ENCODE results near the gene WLS. TPM values are rescaled to one million over a fixed set of nuclear protein-coding genes. Genes with fewer than 3 reads are reported as not detected.
"Not testable (repeated sequence)": the region's sequence is repeated elsewhere in the genome, so short reads cannot be mapped to it uniquely, and the experiment has no call there.

Gene WLS
- total RNA-seq, 2 donors from 2014 or later: 0.85 TPM; not detected in 1

GRCh38 chr1:68180441-68181164 is 51.7 kb downstream of the WLS start:
- H3K4me3 Mint-ChIP-seq: no peak overlapping the region

GRCh38 chr1:68178821-68179490 is 53.4 kb downstream of the WLS start:
- ATAC-seq (no peak), DNase-seq (no peak)
- no peaks in the 10 kb centered on the region for H3K27me3 Mint-ChIP-seq
- no peak overlapping the region for H3K27ac Mint-ChIP-seq
- no peak overlapping the region for H3K4me3 Mint-ChIP-seq
- H3K36me3 Mint-ChIP-seq (ENCODE audit: low read depth): no peaks in the 10 kb centered on the region
- H3K9me3 ChIP-seq (ENCODE audit: control insufficient read depth, low read length, poor library complexity, severe bottlenecking): no peaks in the 10 kb centered on the region
- no peaks in the 10 kb centered on the region for H3K4me1 Mint-ChIP-seq

More at GRCh38 chr1:68180441-68181164, 51.7 kb downstream of the WLS start:
- no peaks in the 10 kb centered on the region for H3K36me3 Mint-ChIP-seq (ENCODE audit: low read depth)
- no peaks in the 10 kb centered on the region for H3K4me1 Mint-ChIP-seq
- no peak for DNase-seq
- no peaks in the 10 kb centered on the region for H3K9me3 ChIP-seq (ENCODE audit: control insufficient read depth, low read length, poor library complexity, severe bottlenecking)
- peaks cover 9% of the 10 kb centered on the region for H3K27me3 Mint-ChIP-seq
- no peak overlapping the region for H3K27ac Mint-ChIP-seq
- no peak for ATAC-seq

- Mint-ChIP-seq H3K27me3 (no peaks in the 10 kb centered on the region), H3K36me3 (ENCODE audit: low read depth) (no peaks in the 10 kb centered on the region), H3K4me3 (no peak overlapping the region)
Measured at GRCh38 chr1:68175621-68176398, 56.5 kb downstream of the WLS start.

GRCh38 chr1:68174738-68175113 is 57.6 kb downstream of the WLS start:
- Mint-ChIP-seq H3K4me3 (no peak overlapping the region), H3K27me3 (no peaks in the 10 kb centered on the region), H3K4me1 (no peaks in the 10 kb centered on the region), H3K27ac (no peak overlapping the region), H3K36me3 (ENCODE audit: low read depth) (no peaks in the 10 kb centered on the region)
- no peak for DNase-seq
- H3K9me3 ChIP-seq (ENCODE audit: control insufficient read depth, low read length, poor library complexity, severe bottlenecking): peaks cover 4% of the 10 kb centered on the region
- ATAC-seq: no peak

More at GRCh38 chr1:68175621-68176398, 56.5 kb downstream of the WLS start:
- no peaks in the 10 kb centered on the region for H3K4me1 Mint-ChIP-seq
- DNase-seq: no peak
- no peak overlapping the region for H3K27ac Mint-ChIP-seq
- peaks cover under 1% of the 10 kb centered on the region for H3K9me3 ChIP-seq (ENCODE audit: control insufficient read depth, low read length, poor library complexity, severe bottlenecking)
- no peak for ATAC-seq

- H3K4me1 Mint-ChIP-seq: no peaks in the 10 kb centered on the region
- no peak for ATAC-seq
- H3K9me3 ChIP-seq (ENCODE audit: control insufficient read depth, low read length, poor library complexity, severe bottlenecking): peaks cover 4% of the 10 kb centered on the region
- DNase-seq: no peak
- no peaks in the 10 kb centered on the region for H3K36me3 Mint-ChIP-seq (ENCODE audit: low read depth)
- H3K27ac Mint-ChIP-seq: no peak overlapping the region
- H3K27me3 Mint-ChIP-seq: no peaks in the 10 kb centered on the region
- no peak overlapping the region for H3K4me3 Mint-ChIP-seq
Measured at GRCh38 chr1:68173936-68174737, 58.2 kb downstream of the WLS start.

GRCh38 chr1:68173283-68173935 is 58.9 kb downstream of the WLS start:
- DNase-seq: no peak
- H3K27me3 Mint-ChIP-seq: no peaks in the 10 kb centered on the region
- H3K9me3 ChIP-seq (ENCODE audit: control insufficient read depth, low read length, poor library complexity, severe bottlenecking): peaks cover 4% of the 10 kb centered on the region
- no peak overlapping the region for H3K4me3 Mint-ChIP-seq
- H3K36me3 Mint-ChIP-seq (ENCODE audit: low read depth): no peaks in the 10 kb centered on the region
- H3K4me1 Mint-ChIP-seq: no peaks in the 10 kb centered on the region
- no peak for ATAC-seq
- H3K27ac Mint-ChIP-seq: no peak overlapping the region

- not testable (repeated sequence) for H3K9me3 ChIP-seq (ENCODE audit: control insufficient read depth, low read length, poor library complexity, severe bottlenecking); H3K27me3 Mint-ChIP-seq; H3K4me1 Mint-ChIP-seq; H3K27ac Mint-ChIP-seq; H3K4me3 Mint-ChIP-seq; DNase-seq; H3K36me3 Mint-ChIP-seq (ENCODE audit: low read depth); ATAC-seq
Measured at GRCh38 chr1:68171795-68172194, 60.5 kb downstream of the WLS start.

GRCh38 chr1:68168545-68169171 is 63.7 kb downstream of the WLS start:
- no peaks in the 10 kb centered on the region for H3K36me3 Mint-ChIP-seq (ENCODE audit: low read depth)

GRCh38 chr1:68167211-68167610 is 65.1 kb downstream of the WLS start:
- no peak for DNase-seq
- Mint-ChIP-seq H3K27me3 (no peaks in the 10 kb centered on the region), H3K36me3 (ENCODE audit: low read depth) (no peaks in the 10 kb centered on the region), H3K4me1 (no peaks in the 10 kb centered on the region), H3K27ac (no peak overlapping the region), H3K4me3 (no peak overlapping the region)
- ATAC-seq: no peak
- H3K9me3 ChIP-seq (ENCODE audit: control insufficient read depth, low read length, poor library complexity, severe bottlenecking): peaks cover 4% of the 10 kb centered on the region

More at GRCh38 chr1:68168545-68169171, 63.7 kb downstream of the WLS start:
- H3K9me3 ChIP-seq (ENCODE audit: control insufficient read depth, low read length, poor library complexity, severe bottlenecking): peaks cover 4% of the 10 kb centered on the region
- Mint-ChIP-seq H3K4me1 (no peaks in the 10 kb centered on the region), H3K27me3 (no peaks in the 10 kb centered on the region), H3K27ac (no peak overlapping the region), H3K4me3 (no peak overlapping the region)
- no peak for ATAC-seq
- DNase-seq: no peak

GRCh38 chr1:68166348-68166747 is 66.0 kb downstream of the WLS start:
- ATAC-seq: no peak
- no peaks in the 10 kb centered on the region for H3K36me3 Mint-ChIP-seq (ENCODE audit: low read depth)
- no peaks in the 10 kb centered on the region for H3K27me3 Mint-ChIP-seq

GRCh38 chr1:68165665-68166064 is 66.7 kb downstream of the WLS start:
- no peaks in the 10 kb centered on the region for H3K27me3 Mint-ChIP-seq
- no peak for ATAC-seq
- no peak overlapping the region for H3K27ac Mint-ChIP-seq
- peaks cover 2% of the 10 kb centered on the region for H3K9me3 ChIP-seq (ENCODE audit: control insufficient read depth, low read length, poor library complexity, severe bottlenecking)
- H3K4me3 Mint-ChIP-seq: no peak overlapping the region
- DNase-seq: no peak
- H3K36me3 Mint-ChIP-seq (ENCODE audit: low read depth): no peaks in the 10 kb centered on the region
- H3K4me1 Mint-ChIP-seq: no peaks in the 10 kb centered on the region

More at GRCh38 chr1:68166348-68166747, 66.0 kb downstream of the WLS start:
- no peak for DNase-seq
- peaks cover 4% of the 10 kb centered on the region for H3K9me3 ChIP-seq (ENCODE audit: control insufficient read depth, low read length, poor library complexity, severe bottlenecking)
- Mint-ChIP-seq H3K4me3 (no peak overlapping the region), H3K27ac (no peak overlapping the region), H3K4me1 (no peaks in the 10 kb centered on the region)

- H3K9me3 ChIP-seq (ENCODE audit: control insufficient read depth, low read length, poor library complexity, severe bottlenecking): no peaks in the 10 kb centered on the region
- Mint-ChIP-seq H3K27ac (no peak overlapping the region), H3K36me3 (ENCODE audit: low read depth) (no peaks in the 10 kb centered on the region), H3K4me3 (no peak overlapping the region), H3K4me1 (no peaks in the 10 kb centered on the region), H3K27me3 (no peaks in the 10 kb centered on the region)
- ATAC-seq: no peak
- DNase-seq: no peak
Measured at GRCh38 chr1:68164918-68165317, 67.4 kb downstream of the WLS start.

Data from T-helper 17 cell (primary cell).